GM12878 (cell line): ENCODE data around the gene ABCC4. TPM values are rescaled to one million over a fixed set of nuclear protein-coding genes. Genes with fewer than 3 reads are reported as not detected.
A peak's percentile ranks its signal among the peaks of the same experiment; 100 is the strongest.

Source experiments
- ATAC-seq: fragments of 200-7000 bp; cut with Tn5 transposase; 3 replicates; pipeline ENCODE4 v1.9.1; 2020; ENCODE audit warnings: mild to moderate bottlenecking, moderate library complexity
- BruUV-seq: library from RNA; stranded (reverse); fragments of 400-500 nt; replicated peaks from 2 replicates; lab custom pipeline; 2021; lab: Mats Ljungman, UMichigan
- CTCF ChIA-PET: fragments of 300-600 bp; sonication (Branson Sonifier 250); formaldehyde crosslinking; extraction: SDS; loops from one replicate; lab custom pipeline; 2021; ENCODE audit warnings: inconsistent platforms; lab: Yijun Ruan, JAX
- POLR2A ChIA-PET: fragments of 350-600 bp; formaldehyde crosslinking; extraction: SDS; loops from one replicate; lab custom pipeline; 2021; ENCODE audit warnings: inconsistent platforms; lab: Charles Lee
- RAD21 ChIA-PET: fragments of 300-600 bp; sonication (Branson Sonifier 250); formaldehyde crosslinking; loops from one replicate; lab custom pipeline; 2023; ENCODE audit warnings: antibody characterized with exemption; ENCODE audit not compliant: unreplicated experiment; lab: Charles Lee
- SMC1A ChIA-PET: fragments of 300-600 bp; sonication (Branson Sonifier 250); formaldehyde crosslinking; loops from one replicate; lab custom pipeline; 2023; ENCODE audit not compliant: unreplicated experiment, uncharacterized antibody; lab: Charles Lee
- DNase-seq: peaks from one replicate; pipeline ENCODE4 v3.0.0-alpha.2; 2011; ENCODE audit warnings: low read depth, low spot score
- FAIRE-seq: peaks from 3 replicates; lab custom pipeline; 2011; peaks lifted over from hg19 to GRCh38; lab: Jason Lieb, UNC
- H2AFZ ChIP-seq: 2 replicates; pipeline ENCODE4 v1.6.0; 2011; ENCODE audit warnings: low read depth, low read length, control low read depth; ENCODE audit not compliant: control insufficient read depth
- H3K27ac ChIP-seq: 2 replicates; pipeline ENCODE4 v1.5.1; 2011; ENCODE audit warnings: control low read depth; ENCODE audit not compliant: control insufficient read depth, insufficient read depth
- H3K27me3 ChIP-seq, 2 experiments: replicated peaks in 1 of 2; 2 replicates each; pipeline versions ENCODE4 v1.6.0 to v1.6.1; 2011; ENCODE audit warnings: low read length in 1 of 2; ENCODE audit not compliant: control insufficient read depth in 2 of 2, insufficient read depth in 2 of 2
- H3K36me3 ChIP-seq, 2 experiments: 2 replicates each; pipeline ENCODE4 v1.5.1; 2011; ENCODE audit warnings: low read length in 1 of 2; ENCODE audit not compliant: control insufficient read depth in 2 of 2, insufficient read depth in 2 of 2
- H3K4me1 ChIP-seq: 2 replicates; pipeline ENCODE4 v1.6.1; 2011; ENCODE audit warnings: mild to moderate bottlenecking, low read length, moderate library complexity, mixed read lengths; ENCODE audit not compliant: control insufficient read depth, insufficient read depth
- H3K4me2 ChIP-seq: 2 replicates; pipeline ENCODE4 v1.6.0; 2011; ENCODE audit warnings: control low read depth; ENCODE audit not compliant: control insufficient read depth, insufficient read depth
- H3K4me3 ChIP-seq: fragments of 200-600 bp; sonication (generic); 2 replicates; pipeline ENCODE4 v1.5.1; 2016
- H3K79me2 ChIP-seq: 2 replicates; pipeline ENCODE4 v1.6.0; 2011; ENCODE audit warnings: low read length; ENCODE audit not compliant: control insufficient read depth, insufficient read depth
- H3K9ac ChIP-seq: 2 replicates; pipeline ENCODE4 v1.8.0; 2011; ENCODE audit warnings: low read length, control low read depth, mixed read lengths; ENCODE audit not compliant: control insufficient read depth, insufficient read depth
- H3K9me3 ChIP-seq: replicated peaks from 3 replicates; pipeline ENCODE4 v1.5.1; 2011; ENCODE audit warnings: mild to moderate bottlenecking, low read length; ENCODE audit not compliant: control insufficient read depth, insufficient read depth
- H4K20me1 ChIP-seq: 2 replicates; pipeline ENCODE4 v1.6.0; 2011; ENCODE audit not compliant: control insufficient read depth, insufficient read depth
- BACH1 ChIP-seq: fragments of 450-650 bp; IDR thresholded peaks from 2 replicates; pipeline ENCODE4 v1.6.1; 2017; ENCODE audit warnings: mild to moderate bottlenecking, borderline replicate concordance
- CEBPB ChIP-seq, 2 experiments: fragments of 150-350 bp in 1 of 2; IDR thresholded peaks; 2 replicates each; pipeline ENCODE4 v1.6.1; 2012 to 2014; ENCODE audit warnings: low read depth in 2 of 2, low read length in 2 of 2, borderline replicate concordance in 1 of 2, inconsistent platforms in 1 of 2
- CREB1 ChIP-seq: IDR thresholded peaks from 2 replicates; pipeline ENCODE4 v1.6.1; 2012; ENCODE audit warnings: low read depth, mild to moderate bottlenecking, inconsistent platforms
- HDGF ChIP-seq: fragments of 450-650 bp; IDR thresholded peaks from 2 replicates; pipeline ENCODE4 v1.6.1; 2016; ENCODE audit warnings: antibody characterized with exemption
- POLR2AphosphoS2 ChIP-seq: IDR thresholded peaks from 2 replicates; pipeline ENCODE4 v1.6.1; 2011; ENCODE audit warnings: low read depth, mild to moderate bottlenecking, low read length, improper control_type of control experiment, moderate library complexity
- YBX1 ChIP-seq: fragments of 450-650 bp; IDR thresholded peaks from 2 replicates; pipeline ENCODE4 v1.6.1; 2016; ENCODE audit warnings: antibody characterized with exemption
- ZNF24 ChIP-seq: fragments of 450-650 bp; IDR thresholded peaks from 2 replicates; pipeline ENCODE4 v1.6.1; 2017; ENCODE audit warnings: antibody characterized with exemption, mild to moderate bottlenecking
- WGBS: methylation state at CpG from one replicate; pipeline ENCODE4 v1.1.6; 2016; ENCODE audit warnings: low lambda C conversion rate; ENCODE audit not compliant: insufficient replicate concordance, insufficient coverage; ENCODE audit errors: missing lambda C conversion rate; 5-methylcytosine and 5-hydroxymethylcytosine counted together
- in situ Hi-C: fragments of 300-500 bp; cut with MboI; formaldehyde crosslinking; loops from 9 replicates; pipeline ENCODE4 v1.14.3; 2018; ENCODE audit warnings: mixed read lengths
- intact Hi-C: fragments of 100-400 bp; cut with micrococcal nuclease; formaldehyde crosslinking; loops from one replicate; pipeline ENCODE4 v1.14.2; 2022; ENCODE audit not compliant: unreplicated experiment
- polyA plus RNA-seq, 11 experiments: library from polyadenylated mRNA; depleted of rRNA in 4 of 11; unstranded in 6 of 11; stranded (reverse) in 5 of 11; fragments of >200 nt; fragmentation: Nextera tagmentation in 4 of 11; fragmentation: Illumina TruSeq in 1 of 11; extraction: Ambion mirVana in 4 of 11; extraction: Trizol in 1 of 11; gene quantifications; 1 replicate in 1 of 11; 2 replicates in 10 of 11; pipeline versions ENCODE4 v1.2.1 to v1.2.3, GENCODE V29; 2011 to 2016; ENCODE audit warnings: inconsistent platforms in 2 of 11, missing spikeins in 2 of 11, low read depth in 1 of 11
- total RNA-seq, 4 experiments: library from RNA; depleted of rRNA in 3 of 4; stranded (reverse); fragments of >200 nt in 3 of 4; fragmentation: Illumina TruSeq in 1 of 4; extraction: Trizol in 1 of 4; gene quantifications; 2 replicates each; pipeline versions ENCODE4 v1.2.1 to v1.2.3, GENCODE V29; 2013 to 2021
- TF ChIP-seq, protein P1 (sequence below): IDR thresholded peaks from 2 replicates; pipeline ENCODE4 v1.6.1; 2012; ENCODE audit warnings: low read depth, low read length, improper control_type of control experiment

Gene ABCC4
- total and polyA plus RNA-seq, 10 of the 15 experiments (the other 5 are each of a cell fraction or from before 2014, with no cell fraction given): 7.2 to 44.4 (median 24.1) TPM

- SMC1A ChIA-PET: interaction anchor here (0.9 to 5.0 kb wide), 10 partner anchors 9 to 564 kb away, joined by 3 to 51 read pairs (median 5); no protein-coding TSS in a partner anchor
- H4K20me1 ChIP-seq: no peaks in the 10 kb centered on the region
- H3K4me1 ChIP-seq: peaks cover 30% of the 10 kb centered on the region
- H3K27me3 ChIP-seq: no peaks in the 10 kb centered on the region
- POLR2A ChIA-PET: interaction anchor here (1.7 kb wide), 1 partner anchor 207 kb away, joined by 4 read pairs; no protein-coding TSS in a partner anchor
- no peak overlapping the region for H2AFZ ChIP-seq
- H3K9ac ChIP-seq: no peak overlapping the region
- H3K36me3 ChIP-seq: peaks cover 7 to 18% of the 10 kb centered on the region in 2 experiments
- intact Hi-C loops: loop anchor here (10.0 kb wide), 1 partner anchor 507 kb away; no protein-coding TSS in a partner anchor
- no peaks in the 10 kb centered on the region for H3K9me3 ChIP-seq
- peak; percentile 85 for ATAC-seq
- CTCF ChIA-PET: interaction anchor here (0.8 to 5.4 kb wide), 9 partner anchors 8 to 507 kb away, joined by 3 to 55 read pairs (median 4); no protein-coding TSS in a partner anchor
- peak overlapping the region; percentile 31; the same call in 1 of the 2 replicates for H3K4me2 ChIP-seq
- no peak overlapping the region for H3K4me3 ChIP-seq
- in situ Hi-C loops: no loop called here
- 6% methylated on average over 2 of the region's 2 CpGs for WGBS
- DNase-seq: peak; percentile 40
- peak; percentile 27; the same call in 1 of the 2 replicates for TF ChIP-seq CREB1
- TF ChIP-seq, protein P1, sequence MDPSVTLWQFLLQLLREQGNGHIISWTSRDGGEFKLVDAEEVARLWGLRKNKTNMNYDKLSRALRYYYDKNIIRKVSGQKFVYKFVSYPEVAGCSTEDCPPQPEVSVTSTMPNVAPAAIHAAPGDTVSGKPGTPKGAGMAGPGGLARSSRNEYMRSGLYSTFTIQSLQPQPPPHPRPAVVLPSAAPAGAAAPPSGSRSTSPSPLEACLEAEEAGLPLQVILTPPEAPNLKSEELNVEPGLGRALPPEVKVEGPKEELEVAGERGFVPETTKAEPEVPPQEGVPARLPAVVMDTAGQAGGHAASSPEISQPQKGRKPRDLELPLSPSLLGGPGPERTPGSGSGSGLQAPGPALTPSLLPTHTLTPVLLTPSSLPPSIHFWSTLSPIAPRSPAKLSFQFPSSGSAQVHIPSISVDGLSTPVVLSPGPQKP: no peak
- no peak for TF ChIP-seq POLR2AphosphoS2
- TF ChIP-seq HDGF: no peak
- TF ChIP-seq CEBPB (IDR thresholded peaks at IDR 0.05; ENCODE audit: borderline replicate concordance in 1 of 2, low read depth in 2 of 2, low read length in 2 of 2): no peak
- TF ChIP-seq ZNF24: peak; percentile 79; the same call in 1 of the 2 replicates
- no peak for TF ChIP-seq YBX1
- TF ChIP-seq BACH1: no peak
- FAIRE-seq: peak; percentile 91
- peaks cover 1% of the 10 kb centered on the region; the same call in 1 of the 2 replicates for H3K79me2 ChIP-seq
- BruUV-seq: TSS peak; percentile 21
- peak overlapping the region; percentile 57 for H3K27ac ChIP-seq
- RAD21 ChIA-PET: interaction anchor here (0.7 to 6.0 kb wide), 7 partner anchors 8 to 222 kb away, joined by 3 to 40 read pairs (median 6); no protein-coding TSS in a partner anchor
These were observed 119.7 kb downstream of the ABCC4 start for GRCh38 chr13:95181586-95181985.
